Endodermal cell (in vitro differentiated cells): Measurements from ENCODE around the gene DAPK2. TPM values are rescaled to one million over a fixed set of nuclear protein-coding genes. Genes with fewer than 3 reads are reported as not detected.

ENCODE experiments used
- DNase-seq: peaks from one replicate; pipeline ENCODE4 v3.0.0-alpha.2; 2017
- H3K27ac ChIP-seq: 2 replicates; pipeline ENCODE4 v1.5.1; 2013; ENCODE audit warnings: mild to moderate bottlenecking, low read depth, low read length, moderate library complexity
- H3K27me3 ChIP-seq: 2 replicates; pipeline ENCODE4 v1.6.1; 2013; ENCODE audit warnings: mild to moderate bottlenecking, low read length, moderate library complexity; ENCODE audit not compliant: insufficient read depth, control insufficient read depth, poor library complexity, severe bottlenecking
- H3K36me3 ChIP-seq: 2 replicates; pipeline ENCODE4 v1.7.0; 2013; ENCODE audit warnings: mild to moderate bottlenecking, low read length, moderate library complexity; ENCODE audit not compliant: control insufficient read depth, insufficient read depth
- H3K4me1 ChIP-seq: one replicate; pipeline ENCODE4 v1.7.0; 2013; ENCODE audit warnings: low read length; ENCODE audit not compliant: control insufficient read depth, insufficient read depth
- H3K4me3 ChIP-seq: 2 replicates; pipeline ENCODE4 v1.5.1; 2013; ENCODE audit warnings: mild to moderate bottlenecking, low read length, moderate library complexity
- H3K9ac ChIP-seq: 2 replicates; pipeline ENCODE4 v1.6.1; 2013; ENCODE audit warnings: mild to moderate bottlenecking, low read length, moderate library complexity; ENCODE audit not compliant: poor library complexity, severe bottlenecking; ENCODE audit errors: extremely low read depth
- H3K9me3 ChIP-seq: 2 replicates; pipeline ENCODE4 v1.6.1; 2013; ENCODE audit warnings: mild to moderate bottlenecking, low read length, moderate library complexity; ENCODE audit not compliant: control insufficient read depth
- H3K27ac Mint-ChIP-seq: 2 replicates; pipeline ENCODE4 v1.8.0; 2020; ENCODE audit warnings: mixed read lengths
- H3K27me3 Mint-ChIP-seq: 2 replicates; pipeline ENCODE4 v1.8.0; 2021; ENCODE audit warnings: mild to moderate bottlenecking, mixed read lengths; ENCODE audit not compliant: insufficient read depth
- H3K36me3 Mint-ChIP-seq: 2 replicates; pipeline ENCODE4 v1.8.0; 2020; ENCODE audit warnings: low read depth, mixed read lengths
- H3K4me1 Mint-ChIP-seq: 2 replicates; pipeline ENCODE4 v1.8.0; 2020; ENCODE audit warnings: mixed read lengths
- H3K4me3 Mint-ChIP-seq: 2 replicates; pipeline ENCODE4 v1.8.0; 2020; ENCODE audit warnings: mild to moderate bottlenecking, moderate library complexity, mixed read lengths
- H3K9me3 Mint-ChIP-seq: 2 replicates; pipeline ENCODE4 v1.8.0; 2020; ENCODE audit warnings: mild to moderate bottlenecking, mixed read lengths
- WGBS, 2 experiments: methylation state at CpG; one replicate each; pipeline versions ENCODE4 v1.1.5 to v1.1.7; 2013; ENCODE audit warnings: missing lambda C conversion rate in 2 of 2, mixed read lengths in 1 of 2; ENCODE audit not compliant: insufficient coverage in 1 of 2, insufficient read length in 1 of 2; 5-methylcytosine and 5-hydroxymethylcytosine counted together
- total RNA-seq, 2 donors: library from RNA; stranded (reverse); fragmentation: NEBNext Ultra II Directional in 1 of 2; extraction: Animal tissue kit (Norgen Biotek cat#: 25700) in 1 of 2; gene quantifications; 2 replicates in 1 of 2; 3 replicates in 1 of 2; pipeline ENCODE4 v1.2.1, GENCODE V29; 2021
- TF ChIP-seq, protein P1 (sequence below): fragments of 200-600 bp; sonication (generic); conservative IDR thresholded peaks from 2 replicates; pipeline ENCODE4 v1.5.0; 2021; ENCODE audit warnings: antibody characterized with exemption, mild to moderate bottlenecking

The DAPK2 gene
- total RNA-seq, 2 donors from 2014 or later: 2.4 to 2.6 TPM

DNA sequence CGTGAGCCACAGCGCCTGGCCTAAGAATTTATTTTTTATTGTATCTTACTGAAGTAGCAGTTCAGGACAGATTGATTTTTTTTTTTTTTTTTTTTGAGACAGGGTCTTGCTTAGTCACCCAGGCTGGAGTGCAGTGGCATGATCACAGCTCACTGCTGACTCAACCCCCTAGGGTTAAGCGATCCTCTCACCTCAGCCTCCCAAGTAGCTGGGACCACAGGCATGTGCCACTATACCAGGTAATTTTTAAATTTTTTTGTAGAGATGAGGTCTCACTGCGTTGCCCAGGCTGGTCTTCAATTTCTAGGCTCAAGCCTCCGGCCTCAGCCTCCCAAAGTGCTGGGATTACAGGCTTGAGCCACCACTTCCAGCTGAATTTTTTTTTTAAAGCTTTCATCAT, 112.8 kb downstream of the DAPK2 start:
- no peaks in the 10 kb centered on the region for H3K4me1 Mint-ChIP-seq
- Histone ChIP-seq H3K9ac (no peak overlapping the region), H3K9me3 (no peaks in the 10 kb centered on the region), H3K36me3 (no peaks in the 10 kb centered on the region), H3K27me3 (no peaks in the 10 kb centered on the region), H3K27ac (no peak overlapping the region), H3K4me1 (no peaks in the 10 kb centered on the region), H3K4me3 (no peak overlapping the region)
- no peaks in the 10 kb centered on the region for H3K9me3 Mint-ChIP-seq
- no peak overlapping the region for H3K4me3 Mint-ChIP-seq
- no peaks in the 10 kb centered on the region for H3K36me3 Mint-ChIP-seq
- DNase-seq: no peak
- H3K27me3 Mint-ChIP-seq: no peaks in the 10 kb centered on the region
- TF ChIP-seq, protein P1, sequence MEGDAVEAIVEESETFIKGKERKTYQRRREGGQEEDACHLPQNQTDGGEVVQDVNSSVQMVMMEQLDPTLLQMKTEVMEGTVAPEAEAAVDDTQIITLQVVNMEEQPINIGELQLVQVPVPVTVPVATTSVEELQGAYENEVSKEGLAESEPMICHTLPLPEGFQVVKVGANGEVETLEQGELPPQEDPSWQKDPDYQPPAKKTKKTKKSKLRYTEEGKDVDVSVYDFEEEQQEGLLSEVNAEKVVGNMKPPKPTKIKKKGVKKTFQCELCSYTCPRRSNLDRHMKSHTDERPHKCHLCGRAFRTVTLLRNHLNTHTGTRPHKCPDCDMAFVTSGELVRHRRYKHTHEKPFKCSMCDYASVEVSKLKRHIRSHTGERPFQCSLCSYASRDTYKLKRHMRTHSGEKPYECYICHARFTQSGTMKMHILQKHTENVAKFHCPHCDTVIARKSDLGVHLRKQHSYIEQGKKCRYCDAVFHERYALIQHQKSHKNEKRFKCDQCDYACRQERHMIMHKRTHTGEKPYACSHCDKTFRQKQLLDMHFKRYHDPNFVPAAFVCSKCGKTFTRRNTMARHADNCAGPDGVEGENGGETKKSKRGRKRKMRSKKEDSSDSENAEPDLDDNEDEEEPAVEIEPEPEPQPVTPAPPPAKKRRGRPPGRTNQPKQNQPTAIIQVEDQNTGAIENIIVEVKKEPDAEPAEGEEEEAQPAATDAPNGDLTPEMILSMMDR: no peak
- no peak overlapping the region for H3K27ac Mint-ChIP-seq
- 93 to 94% methylated on average over 4 to 5 of the region's 5 CpGs for WGBS, 2 experiments

- DNase-seq: peak; percentile 26
- H3K27me3 Mint-ChIP-seq: no peaks in the 10 kb centered on the region
- H3K27ac Mint-ChIP-seq: no peak overlapping the region
- no peaks in the 10 kb centered on the region for H3K9me3 Mint-ChIP-seq
- H3K9ac ChIP-seq: no peak overlapping the region
- no peak overlapping the region for H3K4me3 ChIP-seq
- H3K27ac ChIP-seq: no peak overlapping the region
- WGBS, 2 experiments: 76 to 93% methylated on average over 4 of the region's 4 CpGs
- no peaks in the 10 kb centered on the region for H3K4me1 Mint-ChIP-seq
- no peaks in the 10 kb centered on the region for H3K36me3 ChIP-seq
- no peaks in the 10 kb centered on the region for H3K4me1 ChIP-seq
- H3K27me3 ChIP-seq: no peaks in the 10 kb centered on the region
- no peaks in the 10 kb centered on the region for H3K36me3 Mint-ChIP-seq
- no peak overlapping the region for H3K4me3 Mint-ChIP-seq
- TF ChIP-seq, protein P1: no peak
- no peaks in the 10 kb centered on the region for H3K9me3 ChIP-seq
These were observed 114.7 kb downstream of the DAPK2 start for GRCh38 chr15:63931556-63931955.

DNA sequence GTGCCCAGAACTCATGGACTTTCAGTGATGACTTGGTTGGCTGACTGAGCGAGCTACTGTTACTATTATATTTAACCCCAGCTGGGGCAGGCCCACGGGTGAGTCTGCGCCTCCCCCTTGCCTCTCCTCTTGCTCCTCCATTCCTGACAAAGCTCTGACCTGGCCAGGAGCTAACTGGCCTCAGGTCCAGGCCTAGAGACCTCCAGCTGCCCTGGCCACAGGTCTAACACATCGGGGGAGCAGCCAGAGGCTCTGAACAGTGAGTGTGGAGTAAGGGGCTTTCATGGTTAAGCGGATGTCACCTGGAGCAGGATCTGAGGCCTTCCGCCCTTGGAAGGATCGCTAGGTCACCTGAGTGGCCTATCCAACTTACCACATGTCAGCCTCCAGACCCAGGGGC, 116.3 kb downstream of the DAPK2 start:
- H3K27ac Mint-ChIP-seq: no peak overlapping the region
- Histone ChIP-seq H3K9ac (no peak overlapping the region), H3K4me3 (no peak overlapping the region), H3K36me3 (no peaks in the 10 kb centered on the region), H3K27me3 (no peaks in the 10 kb centered on the region), H3K27ac (no peak overlapping the region), H3K4me1 (no peaks in the 10 kb centered on the region), H3K9me3 (no peaks in the 10 kb centered on the region)
- H3K27me3 Mint-ChIP-seq: no peaks in the 10 kb centered on the region
- 95% methylated on average over 7 of the region's 7 CpGs; no CpG with 5 or more reads in 1 of the 2 experiments for WGBS, 2 experiments
- H3K4me3 Mint-ChIP-seq: no peak overlapping the region
- H3K4me1 Mint-ChIP-seq: no peaks in the 10 kb centered on the region
- TF ChIP-seq, protein P1: no peak
- DNase-seq: peak; percentile 29
- no peaks in the 10 kb centered on the region for H3K9me3 Mint-ChIP-seq
- H3K36me3 Mint-ChIP-seq: no peaks in the 10 kb centered on the region
